ENCODE measurements around the gene CXorf51B.
"Not testable (repeated sequence)": the region's sequence is repeated elsewhere in the genome, so short reads cannot be mapped to it uniquely, and the experiment has no call there.

The CXorf51B gene

GRCh38 chrX:146809471-146809870 lies at the start of gene CXorf51B:
TSS of gene CXorf51B (plus strand) at chrX:146809771. CDS start at chrX:146809792, 21 bp downstream.
- in situ Hi-C loops (cut with MboI; ENCODE audit: low sequenced_read_pairs, unreplicated experiment); DNase-seq (ENCODE audit: low spot score): not testable (repeated sequence)

- DNase-seq (ENCODE audit: low spot score); in situ Hi-C loops (cut with MboI; ENCODE audit: low sequenced_read_pairs, unreplicated experiment): not testable (repeated sequence)
Measured at GRCh38 chrX:146814644-146815043, 5.1 kb downstream of the CXorf51B start, which contains the start of gene CXorf51A. TSS of gene CXorf51A (minus strand) at chrX:146814744. CDS start at chrX:146814723, 21 bp downstream.

GRCh38 chrX:146831994-146832393 lies 22.4 kb downstream of the CXorf51B start:
- in situ Hi-C loops (cut with MboI; ENCODE audit: low sequenced_read_pairs, unreplicated experiment): no loop called here

GRCh38 chrX:146854281-146854680 lies 44.7 kb downstream of the CXorf51B start:
- in situ Hi-C loops (cut with MboI; ENCODE audit: low sequenced_read_pairs, unreplicated experiment): no loop called here
- no peak for TF ChIP-seq CTCF (IDR thresholded peaks at IDR 0.05; ENCODE audit: borderline replicate concordance, control extremely low read depth, extremely low read depth, insufficient read depth, missing control alignments)
- DNase-seq (ENCODE audit: low spot score): no peak

More at GRCh38 chrX:146831994-146832393, 22.4 kb downstream of the CXorf51B start:
- DNase-seq (ENCODE audit: low spot score): no peak
- TF ChIP-seq CTCF (IDR thresholded peaks at IDR 0.05; ENCODE audit: borderline replicate concordance, control extremely low read depth, extremely low read depth, insufficient read depth, missing control alignments): no peak

Data from GM13976 (cell line).